PFSK-1 (cell line): ENCODE measurements around the gene PDCD6IP.

Source experiments
- FOXP2 ChIP-seq: optimal IDR thresholded peaks from 2 replicates; pipeline ENCODE3; 2011; ENCODE audit warnings: borderline replicate concordance, control low read depth, inconsistent platforms; ENCODE audit not compliant: insufficient read depth; ENCODE audit errors: extremely low read length, extremely low read depth
- POLR2AphosphoS5 ChIP-seq: IDR thresholded peaks from 2 replicates; pipeline ENCODE4 v1.6.1; 2012; ENCODE audit warnings: low read depth, mild to moderate bottlenecking, control low read depth, low read length, moderate library complexity
- SIN3A ChIP-seq: IDR thresholded peaks from 2 replicates; pipeline ENCODE4 v1.6.1; 2012; ENCODE audit warnings: mild to moderate bottlenecking, low read length, moderate library complexity, borderline replicate concordance; ENCODE audit not compliant: insufficient read depth
- TAF1 ChIP-seq: IDR thresholded peaks from 2 replicates; pipeline ENCODE4 v1.6.1; 2012; ENCODE audit warnings: low read length, control low read depth, borderline replicate concordance; ENCODE audit not compliant: insufficient read depth
- TF ChIP-seq, protein P1 (sequence below), 2 experiments: IDR thresholded peaks; 2 replicates each; pipeline versions ENCODE4 v1.6.1 to v1.8.0; 2011 to 2012; ENCODE audit warnings: low read depth in 2 of 2, low read length in 2 of 2, control low read depth in 1 of 2, inconsistent platforms in 1 of 2, mild to moderate bottlenecking in 1 of 2, moderate library complexity in 1 of 2; ENCODE audit not compliant: insufficient read depth in 1 of 2

Gene PDCD6IP

DNA sequence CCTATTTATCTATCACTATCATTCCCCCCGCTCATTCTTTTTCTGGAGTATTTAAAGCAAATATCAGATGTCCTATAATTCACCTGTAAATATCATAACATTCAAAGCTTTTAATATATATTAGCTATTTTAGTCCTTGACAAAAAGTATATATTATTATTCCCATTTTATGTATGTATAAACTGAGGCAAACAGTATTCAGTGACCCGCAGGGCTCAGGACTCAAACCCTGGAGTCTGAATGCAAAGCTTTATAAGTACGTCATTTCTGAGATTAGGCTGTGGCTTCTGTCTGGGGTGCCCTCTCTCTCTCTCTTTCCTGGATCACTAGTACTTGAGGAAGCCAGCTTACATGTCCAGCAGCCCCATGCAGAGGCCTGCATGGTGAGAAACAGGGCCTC lies 20.4 kb upstream of the PDCD6IP start:
- TF ChIP-seq SIN3A (no peak), FOXP2 (no peak), TAF1 (no peak), POLR2AphosphoS5 (no peak)
- TF ChIP-seq, protein P1, sequence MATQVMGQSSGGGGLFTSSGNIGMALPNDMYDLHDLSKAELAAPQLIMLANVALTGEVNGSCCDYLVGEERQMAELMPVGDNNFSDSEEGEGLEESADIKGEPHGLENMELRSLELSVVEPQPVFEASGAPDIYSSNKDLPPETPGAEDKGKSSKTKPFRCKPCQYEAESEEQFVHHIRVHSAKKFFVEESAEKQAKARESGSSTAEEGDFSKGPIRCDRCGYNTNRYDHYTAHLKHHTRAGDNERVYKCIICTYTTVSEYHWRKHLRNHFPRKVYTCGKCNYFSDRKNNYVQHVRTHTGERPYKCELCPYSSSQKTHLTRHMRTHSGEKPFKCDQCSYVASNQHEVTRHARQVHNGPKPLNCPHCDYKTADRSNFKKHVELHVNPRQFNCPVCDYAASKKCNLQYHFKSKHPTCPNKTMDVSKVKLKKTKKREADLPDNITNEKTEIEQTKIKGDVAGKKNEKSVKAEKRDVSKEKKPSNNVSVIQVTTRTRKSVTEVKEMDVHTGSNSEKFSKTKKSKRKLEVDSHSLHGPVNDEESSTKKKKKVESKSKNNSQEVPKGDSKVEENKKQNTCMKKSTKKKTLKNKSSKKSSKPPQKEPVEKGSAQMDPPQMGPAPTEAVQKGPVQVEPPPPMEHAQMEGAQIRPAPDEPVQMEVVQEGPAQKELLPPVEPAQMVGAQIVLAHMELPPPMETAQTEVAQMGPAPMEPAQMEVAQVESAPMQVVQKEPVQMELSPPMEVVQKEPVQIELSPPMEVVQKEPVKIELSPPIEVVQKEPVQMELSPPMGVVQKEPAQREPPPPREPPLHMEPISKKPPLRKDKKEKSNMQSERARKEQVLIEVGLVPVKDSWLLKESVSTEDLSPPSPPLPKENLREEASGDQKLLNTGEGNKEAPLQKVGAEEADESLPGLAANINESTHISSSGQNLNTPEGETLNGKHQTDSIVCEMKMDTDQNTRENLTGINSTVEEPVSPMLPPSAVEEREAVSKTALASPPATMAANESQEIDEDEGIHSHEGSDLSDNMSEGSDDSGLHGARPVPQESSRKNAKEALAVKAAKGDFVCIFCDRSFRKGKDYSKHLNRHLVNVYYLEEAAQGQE (IDR thresholded peaks at IDR 0.05; ENCODE audit: insufficient read depth in 1 of 2, low read depth in 2 of 2, low read length in 2 of 2): no peak

DNA sequence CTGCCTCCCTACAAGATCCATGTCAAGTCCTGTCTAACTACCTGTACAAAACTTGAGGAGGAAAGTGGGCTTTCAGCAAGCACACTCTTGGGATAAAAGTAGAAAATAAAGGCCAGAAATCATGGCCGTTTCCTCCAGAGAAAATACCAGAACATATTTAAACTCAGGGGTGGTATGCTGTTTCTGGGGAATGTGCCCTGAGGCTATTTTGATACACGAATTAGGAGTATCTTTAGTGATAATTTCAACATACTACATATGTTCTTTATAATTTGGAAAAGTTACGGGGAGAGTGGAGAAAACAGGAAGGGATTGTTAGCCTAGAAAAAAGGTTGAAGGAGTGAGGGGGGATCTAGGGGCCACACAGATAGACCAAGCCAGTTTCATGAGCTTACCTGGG lies 18.7 kb upstream of the PDCD6IP start:
- TF ChIP-seq TAF1 (no peak), POLR2AphosphoS5 (no peak), SIN3A (no peak), FOXP2 (no peak)
- TF ChIP-seq, protein P1 (IDR thresholded peaks at IDR 0.05; ENCODE audit: insufficient read depth in 1 of 2, low read depth in 2 of 2, low read length in 2 of 2): no peak

DNA sequence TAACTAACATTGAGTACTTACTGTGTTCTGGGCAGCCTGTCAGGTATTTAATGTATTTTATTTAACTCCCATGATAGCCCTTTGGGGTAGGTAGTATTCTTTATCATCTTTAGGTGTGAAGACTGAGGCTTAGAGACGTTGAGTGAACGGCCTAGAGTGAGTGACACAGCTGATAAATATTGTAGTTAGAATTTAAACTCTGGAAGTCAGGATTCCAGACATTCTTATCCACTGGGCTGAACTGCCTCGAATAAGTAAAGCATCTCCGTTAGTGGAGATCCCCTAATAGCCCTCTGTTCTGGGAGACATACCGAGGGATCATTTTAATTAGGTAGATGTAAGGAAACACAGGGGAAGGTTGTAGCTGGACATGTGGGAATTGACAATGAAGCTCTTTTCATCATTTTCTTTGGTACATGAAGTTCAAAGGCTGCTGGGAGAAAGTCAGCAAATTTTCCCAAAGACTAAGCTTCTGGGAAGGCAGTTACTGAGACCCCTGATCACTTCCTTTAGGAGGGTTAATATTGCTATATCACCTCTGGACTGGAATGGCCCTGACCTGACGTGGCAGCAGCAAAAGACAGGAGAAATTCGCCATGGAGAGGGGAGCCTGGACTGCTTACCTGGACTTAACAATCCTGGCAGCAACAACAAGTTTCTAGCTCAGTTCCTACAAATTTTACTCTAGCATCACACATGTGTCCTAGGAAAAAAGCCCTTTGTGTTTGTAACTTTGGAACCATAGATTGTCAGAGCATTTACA lies 11.7 kb upstream of the PDCD6IP start:
- TF ChIP-seq POLR2AphosphoS5: no peak
- TF ChIP-seq SIN3A: no peak
- no peak for TF ChIP-seq TAF1
- TF ChIP-seq FOXP2: no peak
- TF ChIP-seq, protein P1 (IDR thresholded peaks at IDR 0.05; ENCODE audit: insufficient read depth in 1 of 2, low read depth in 2 of 2, low read length in 2 of 2): no peak

DNA sequence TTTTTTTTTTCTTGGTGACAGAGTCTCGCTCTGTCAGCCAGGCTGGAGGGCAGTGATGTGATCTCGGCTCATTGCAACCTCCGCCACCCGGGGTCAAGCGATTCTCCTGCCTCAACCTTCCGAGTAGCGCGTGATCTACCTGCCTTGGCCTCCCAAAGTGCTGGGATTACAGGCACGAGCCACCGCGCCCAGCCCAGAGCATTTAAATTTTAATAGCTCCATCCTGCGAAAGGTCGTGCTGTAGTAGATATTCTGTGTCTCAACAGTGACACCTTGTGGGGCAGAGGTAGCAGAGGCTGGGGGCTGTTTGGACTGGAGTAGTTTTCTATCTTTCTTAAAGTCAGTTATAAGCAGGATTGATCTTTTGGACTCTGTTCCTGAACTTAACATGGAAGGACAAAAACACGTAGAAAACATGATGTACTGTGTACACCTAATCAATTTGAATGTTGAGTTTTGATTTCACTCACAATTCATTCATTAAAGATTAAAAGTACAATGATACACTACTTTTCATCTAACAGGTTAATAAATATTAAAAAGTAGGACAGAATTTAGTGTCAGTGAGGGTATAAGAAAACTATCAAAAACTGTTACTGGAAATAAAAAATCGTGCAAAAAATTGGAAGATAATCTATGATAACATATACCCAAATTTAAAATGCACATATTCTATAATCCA lies 11.0 kb upstream of the PDCD6IP start:
- TF ChIP-seq TAF1 (no peak), POLR2AphosphoS5 (no peak), FOXP2 (no peak)
- TF ChIP-seq, protein P1 (IDR thresholded peaks at IDR 0.05; ENCODE audit: insufficient read depth in 1 of 2, low read depth in 2 of 2, low read length in 2 of 2): no peak
